Putamen (tissue), 1 donor: ENCODE data around the gene MAN2A2.
A peak's percentile ranks its signal among the peaks of the same experiment; 100 is the strongest.

Experiments
- DNase-seq: peaks from one replicate; pipeline ENCODE4 v3.0.0-alpha.2; 2016; ENCODE audit warnings: low spot score

Gene MAN2A2

GRCh38 chr15:90902840-90903732, at the start of gene MAN2A2:
MAN2A2 (plus strand) TSS chr15:90903302; CDS start chr15:90904208, 906 bp downstream.
- peak; percentile 86 for DNase-seq

DNA sequence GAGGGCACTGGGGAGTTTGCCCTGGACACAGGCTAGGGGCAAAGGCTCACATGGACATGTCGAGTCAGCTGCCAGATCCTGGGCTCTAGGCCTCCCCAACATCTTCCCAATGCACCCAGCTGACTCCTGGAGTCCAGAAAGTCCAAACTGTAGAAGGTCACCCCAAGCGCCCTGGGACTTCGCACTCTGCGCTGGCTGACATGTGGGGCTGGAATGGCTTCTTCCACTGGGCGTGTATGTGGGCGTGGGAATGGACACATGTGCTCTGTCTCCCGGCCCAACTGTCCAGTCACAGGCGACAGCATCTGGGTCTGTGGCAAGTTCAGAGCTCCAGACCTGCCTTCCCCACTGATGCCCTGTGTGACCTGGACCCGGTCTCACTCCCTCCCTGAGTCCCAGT, 48.0 kb upstream of the MAN2A2 start:
- DNase-seq: no peak

GRCh38 chr15:90857337-90857736, 45.8 kb upstream of the MAN2A2 start:
- DNase-seq: no peak

- DNase-seq: no peak
These were observed 45.1 kb upstream of the MAN2A2 start for GRCh38 chr15:90857883-90858443.

DNA sequence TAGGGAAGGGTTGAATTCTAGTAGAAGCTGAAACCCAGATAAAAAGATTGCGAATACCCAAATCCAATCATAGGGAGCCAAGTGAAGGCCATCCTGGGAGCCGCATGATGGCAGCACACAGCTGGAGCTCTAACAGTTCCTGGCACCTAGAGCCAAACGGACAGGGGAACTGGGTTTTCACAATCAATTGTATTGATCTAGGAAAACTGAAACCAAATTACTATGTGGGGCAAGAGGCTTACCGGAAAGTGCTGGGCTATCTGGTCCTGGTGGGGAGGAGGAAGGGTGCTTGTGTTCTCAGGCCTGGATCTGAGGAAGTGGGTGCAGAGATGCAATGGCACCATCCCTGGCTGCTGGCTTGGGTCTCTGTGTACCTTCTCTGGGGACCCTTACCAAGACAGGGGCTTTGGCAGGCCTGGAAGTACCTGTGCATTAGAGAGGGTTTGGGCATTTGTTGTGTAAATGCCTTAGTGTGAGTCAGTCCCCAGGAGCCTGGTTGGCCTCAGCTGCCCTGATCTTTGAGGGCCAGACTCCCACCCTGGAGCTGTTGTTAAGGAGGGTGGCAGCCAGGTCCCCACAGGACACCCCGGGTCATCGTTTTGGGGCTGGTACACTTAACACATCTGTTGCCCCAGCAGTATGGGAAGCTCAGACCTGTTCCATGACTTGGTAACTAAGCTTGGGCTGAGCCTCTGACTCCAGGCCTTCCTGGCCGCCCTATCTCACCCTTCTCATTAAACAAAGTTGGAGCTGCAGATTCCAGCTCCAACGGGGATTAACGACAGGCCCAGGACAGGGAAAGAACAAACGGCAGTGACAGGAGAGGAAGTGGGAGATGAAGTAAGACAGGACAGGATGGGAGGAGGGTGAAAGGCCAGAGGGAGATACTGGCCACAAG, 43.6 kb upstream of the MAN2A2 start:
- DNase-seq: no peak

DNA sequence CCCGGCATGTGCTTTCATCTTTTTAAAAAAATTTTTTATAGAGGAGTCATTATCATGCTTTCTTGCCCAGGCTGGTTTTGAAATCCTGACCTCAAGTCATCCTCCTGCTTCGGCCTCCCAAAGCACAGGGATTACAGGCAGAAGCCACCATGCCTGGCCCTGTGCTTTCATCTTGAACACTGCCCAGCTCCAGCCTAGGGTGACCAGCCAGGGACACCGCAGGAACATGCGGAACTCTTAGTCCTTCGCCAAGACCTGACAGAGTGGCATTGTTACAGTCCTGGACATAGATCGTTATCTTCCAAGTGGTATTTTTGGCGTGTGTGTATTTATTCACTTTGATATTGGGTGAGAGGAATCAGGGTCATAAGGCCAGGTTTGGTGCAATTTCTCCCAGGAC, 42.7 kb upstream of the MAN2A2 start:
- DNase-seq: no peak

DNA sequence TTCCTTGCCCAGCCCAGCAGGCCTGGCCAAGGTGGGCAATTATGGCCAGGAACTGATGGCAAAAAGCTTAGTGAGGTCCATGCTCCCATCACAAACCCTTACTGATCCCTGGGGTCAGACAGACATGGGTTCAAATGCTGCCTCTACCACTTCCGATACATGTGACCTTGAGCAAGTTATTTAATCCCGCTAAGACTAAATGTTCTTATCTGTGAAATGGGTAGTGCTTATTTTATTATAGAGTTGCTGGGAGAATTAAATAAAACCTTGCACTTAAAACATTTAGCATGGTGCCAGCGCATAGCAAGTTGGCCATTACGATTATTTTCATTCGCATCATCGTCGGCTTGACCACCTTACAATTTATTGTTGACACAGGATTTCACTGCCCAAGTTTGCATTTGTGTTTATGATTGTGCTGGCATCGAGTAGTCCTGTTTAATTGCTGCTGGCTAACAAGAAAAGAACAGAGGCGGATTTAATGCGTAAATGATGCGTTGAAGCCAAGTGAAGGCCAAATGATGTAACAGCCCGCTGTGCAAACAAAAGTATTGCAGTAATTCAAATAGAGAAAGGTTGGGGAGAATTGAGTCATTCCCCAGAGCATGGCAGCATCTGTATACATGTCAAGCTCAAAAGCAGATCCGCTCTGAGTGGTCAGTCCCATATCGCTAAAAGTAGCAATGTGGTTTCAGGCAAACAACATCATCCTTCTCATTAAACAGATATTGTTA, 42.0 kb upstream of the MAN2A2 start:
- no peak for DNase-seq

DNA sequence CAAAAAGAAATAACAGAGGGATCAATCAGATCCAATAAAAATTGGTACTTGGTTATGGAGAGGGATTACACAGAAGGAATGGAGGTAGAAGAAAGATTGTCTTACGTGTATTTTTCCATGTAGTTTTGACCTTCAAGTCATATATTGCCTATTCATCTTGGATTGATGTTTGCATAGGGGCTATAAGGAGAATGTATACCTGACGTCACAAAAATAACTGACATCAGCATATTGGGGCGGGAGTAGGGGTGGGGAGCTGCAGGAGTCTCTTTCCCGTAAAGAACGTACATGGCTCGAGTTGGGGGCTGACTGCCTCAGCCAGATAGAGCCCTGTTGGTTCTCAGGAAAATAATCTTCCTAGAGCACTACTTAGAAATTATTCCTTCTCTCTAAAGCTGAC, 40.6 kb upstream of the MAN2A2 start:
- no peak for DNase-seq

GRCh38 chr15:90862964-90863778, 39.9 kb upstream of the MAN2A2 start:
- no peak for DNase-seq

- DNase-seq: no peak
These were observed 39.1 kb upstream of the MAN2A2 start for GRCh38 chr15:90863987-90864386.

DNA sequence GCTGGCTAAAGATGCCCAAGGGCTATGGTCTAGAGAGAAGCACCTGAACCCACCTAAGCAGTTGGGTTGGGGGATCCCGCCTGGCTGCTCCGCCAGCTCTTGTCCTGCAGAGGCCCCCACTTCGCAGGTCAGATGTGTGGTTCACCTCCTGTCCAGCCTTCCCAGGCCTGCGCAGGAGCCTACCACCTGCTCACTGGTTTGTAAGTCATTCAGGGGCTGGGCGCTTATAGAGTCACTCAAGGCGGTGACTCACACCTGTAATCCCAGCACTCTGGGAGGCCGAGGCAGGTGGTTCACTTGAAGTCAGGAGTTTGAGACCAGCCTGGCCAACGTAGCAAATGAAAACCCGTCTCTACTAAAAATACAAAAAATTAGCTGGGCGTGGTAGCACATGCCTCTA, 38.6 kb upstream of the MAN2A2 start:
- DNase-seq: no peak

GRCh38 chr15:90865702-90866101, 37.4 kb upstream of the MAN2A2 start:
- DNase-seq: no peak

DNA sequence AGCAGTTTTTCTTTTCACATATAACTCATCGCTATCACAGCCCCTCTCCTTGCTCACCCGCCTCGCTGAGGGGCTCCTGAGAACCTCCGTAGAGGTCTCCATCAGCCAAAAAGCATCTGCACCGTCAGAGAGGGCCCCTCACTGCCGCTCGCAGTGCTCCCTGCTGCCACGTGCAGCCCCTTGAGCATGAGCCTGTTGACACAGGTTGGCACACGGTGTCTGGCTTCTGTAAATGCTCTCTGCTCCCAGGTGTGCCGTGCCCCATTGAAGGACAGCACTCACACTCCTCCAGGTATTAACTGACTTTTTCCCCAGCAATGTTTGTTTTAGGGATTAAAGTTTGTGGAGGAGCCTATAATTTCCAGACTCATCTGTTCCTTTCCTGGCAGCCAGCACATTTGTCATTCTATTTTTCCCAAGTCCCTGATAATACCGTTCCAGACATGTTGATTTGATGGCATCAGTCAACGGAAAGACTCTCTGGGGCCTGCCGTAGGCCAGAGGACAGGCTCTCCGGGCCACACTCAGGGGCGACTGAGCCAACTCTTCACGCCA, 36.9 kb upstream of the MAN2A2 start:
- DNase-seq: no peak

GRCh38 chr15:90866800-90867199, 36.3 kb upstream of the MAN2A2 start:
- no peak for DNase-seq

DNA sequence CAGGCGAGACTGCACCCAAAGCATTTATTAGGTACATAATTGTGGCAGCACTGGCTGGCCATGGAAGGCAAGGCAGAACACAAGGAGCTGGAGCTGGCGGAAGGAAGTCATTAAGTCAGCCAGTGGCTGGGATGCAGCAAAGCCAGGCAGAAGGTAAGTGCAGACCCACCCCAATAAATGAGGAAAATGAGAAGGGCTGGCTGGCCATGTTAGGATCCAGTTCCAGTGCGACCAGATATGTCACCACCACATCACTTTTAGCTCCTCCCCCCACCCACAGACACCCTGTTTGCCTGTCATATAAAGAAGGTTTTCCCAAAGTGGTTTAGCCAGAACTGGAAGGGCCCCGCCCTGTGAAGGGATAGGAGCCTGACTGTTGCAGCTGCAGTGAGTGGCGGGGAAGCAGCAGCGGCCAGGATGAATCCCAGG, 34.8 kb upstream of the MAN2A2 start, which contains the start of gene FURIN:
Gene FURIN, plus strand, starts transcription at position 328 of the 429 bp plus-strand sequence. CDS start 7,153 bp downstream, outside the sequence.
- DNase-seq: no peak

DNA sequence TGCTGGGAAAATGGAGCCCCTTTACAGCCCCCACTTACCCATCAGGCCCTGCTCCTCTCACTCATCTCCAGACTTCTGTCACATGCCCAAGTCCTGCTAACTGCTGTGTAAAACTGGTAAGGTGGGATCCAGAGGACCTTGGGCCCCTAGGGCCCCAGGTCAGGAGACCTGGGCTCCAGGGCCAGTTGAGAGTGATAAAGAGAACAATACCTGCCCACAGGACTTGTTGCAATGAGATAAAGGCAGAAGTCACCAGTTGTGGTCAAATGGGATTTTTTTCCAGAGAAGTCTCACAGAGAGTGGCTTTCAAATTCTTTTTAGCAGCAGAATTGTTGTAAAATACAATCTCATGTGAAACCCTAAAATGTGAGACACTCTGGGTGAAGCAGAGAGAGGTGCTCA, 34.0 kb upstream of the MAN2A2 start:
- no peak for DNase-seq

DNA sequence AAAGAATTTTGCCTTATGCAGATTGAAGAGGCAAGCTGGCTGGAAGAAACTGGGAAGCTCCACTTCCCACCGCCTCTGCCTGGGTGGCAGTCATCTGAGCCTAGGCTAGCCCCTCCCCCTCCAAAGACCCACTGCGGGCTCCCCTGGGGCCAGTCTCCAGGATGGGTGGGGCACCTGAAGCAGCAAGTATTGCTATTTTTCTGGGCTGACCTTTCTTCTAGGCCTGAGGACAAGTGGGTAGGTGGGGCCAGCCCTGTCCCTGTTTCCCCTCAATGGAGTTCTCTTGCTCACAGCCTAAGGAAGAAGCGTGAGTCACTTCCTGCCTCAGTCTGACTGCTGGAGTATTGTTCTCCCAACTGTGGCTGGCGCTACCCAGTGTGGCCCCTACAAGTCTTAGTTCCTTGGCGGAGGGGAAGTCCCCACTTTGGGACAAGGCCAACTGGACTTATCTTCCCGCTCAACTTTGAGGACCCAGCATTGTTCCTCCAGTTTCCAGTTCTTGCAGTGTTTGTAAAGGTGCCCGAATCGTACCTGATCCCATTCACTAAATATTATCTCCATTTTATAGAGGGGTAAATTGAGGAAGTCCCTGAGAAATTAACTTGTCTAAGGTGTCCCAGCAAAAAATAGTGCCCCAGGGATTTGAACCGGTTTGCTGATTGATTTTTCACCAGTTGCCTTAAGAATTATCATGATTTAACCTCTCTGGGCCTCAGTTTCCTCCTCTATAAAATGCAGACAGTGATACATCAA, 33.3 kb upstream of the MAN2A2 start:
- no peak for DNase-seq

GRCh38 chr15:90870354-90871138, 32.6 kb upstream of the MAN2A2 start:
- no peak for DNase-seq

DNA sequence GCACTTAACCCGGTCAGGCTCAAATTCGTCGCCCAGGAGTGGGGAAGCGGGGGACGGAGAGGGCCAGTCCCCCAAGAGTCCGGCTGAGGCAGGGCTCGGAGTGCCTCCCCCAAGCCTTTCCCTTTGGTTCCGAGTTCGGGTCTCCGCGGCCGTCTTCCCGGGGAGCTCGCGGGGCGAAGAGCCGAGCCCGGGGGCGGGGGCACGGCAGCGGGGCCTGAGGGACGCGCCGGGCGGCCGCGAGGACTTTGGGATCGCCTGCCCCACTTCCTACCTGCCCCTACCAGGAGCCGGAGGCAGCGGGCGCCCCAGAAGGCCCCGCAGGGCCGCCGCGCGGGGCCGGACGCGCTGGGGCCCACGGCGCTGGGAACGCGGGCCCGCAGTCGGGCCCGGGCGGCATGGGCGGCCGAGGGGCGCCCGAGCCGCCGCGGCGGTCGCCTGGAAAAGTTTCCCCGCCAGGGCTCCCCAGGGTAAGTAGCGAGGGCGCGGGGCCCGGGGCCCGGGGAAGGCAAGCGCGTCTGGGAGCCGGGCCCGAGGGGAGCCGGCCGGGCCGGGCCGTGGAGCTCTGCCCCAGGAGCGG, 31.9 kb upstream of the MAN2A2 start:
- DNase-seq: no peak
